Measurements from ENCODE around the gene TSNAXIP1.
A peak's percentile ranks its signal among the peaks of the same experiment; 100 is the strongest.

The TSNAXIP1 gene

GRCh38 chr16:67844497-67844896, 37.8 kb downstream of the TSNAXIP1 start:
- Histone ChIP-seq H3K79me2 (ENCODE audit: low read length) (peaks cover 64% of the 10 kb centered on the region), H4K20me1 (ENCODE audit: insufficient read depth, low read length) (no peaks in the 10 kb centered on the region), H2AFZ (ENCODE audit: low read length) (no peak overlapping the region), H3K9ac (ENCODE audit: low read length) (no peak overlapping the region), H3K4me1 (ENCODE audit: low read length) (peaks cover 25% of the 10 kb centered on the region), H3K27me3 (replicated peaks; ENCODE audit: insufficient read depth, low read length) (no peaks in the 10 kb centered on the region), H3K27ac (ENCODE audit: low read length) (no peak overlapping the region), H3K9me3 (replicated peaks; ENCODE audit: insufficient read depth, low read length) (no peaks in the 10 kb centered on the region), H3K36me3 (replicated peaks; ENCODE audit: insufficient read depth, low read length) (no peaks in the 10 kb centered on the region), H3K4me2 (ENCODE audit: low read depth, low read length) (0 out of 2 replicates have a peak overlapping the region, but pooled peaks have one; percentile 97), H3K9me2 (replicated peaks; ENCODE audit: insufficient read depth, low read length) (no peaks in the 10 kb centered on the region), H3F3A (ENCODE audit: insufficient read depth, low read length) (peaks cover 33% of the 10 kb centered on the region), H3K4me3 (ENCODE audit: low read length) (no peak overlapping the region)
- no peak for DNase-seq
- TF ChIP-seq EZH2phosphoT487 (IDR thresholded peaks at IDR 0.05; ENCODE audit: low read length) = no peak
- no peak for TF ChIP-seq CTCF (IDR thresholded peaks at IDR 0.05; ENCODE audit: low read length)
- no peak for TF ChIP-seq EZH2 (optimal IDR thresholded peaks at IDR 0.05; ENCODE audit: low read depth, low read length)

GRCh38 chr16:67845291-67846062, 38.8 kb downstream of the TSNAXIP1 start:
- H3K9me3 ChIP-seq (replicated peaks; ENCODE audit: insufficient read depth, low read length) = no peaks in the 10 kb centered on the region
- H3K27ac ChIP-seq (ENCODE audit: low read length) = peak overlapping the region; percentile 78; the same call in 1 of the 2 replicates
- peaks cover 74% of the 10 kb centered on the region for H3K79me2 ChIP-seq (ENCODE audit: low read length)

GRCh38 chr16:67846063-67846319, 39.3 kb downstream of the TSNAXIP1 start:
- peak overlapping the region; percentile 99 for H3K4me3 ChIP-seq (ENCODE audit: low read length)
- H3K27me3 ChIP-seq (replicated peaks; ENCODE audit: insufficient read depth, low read length) = no peaks in the 10 kb centered on the region
- peaks cover 79% of the 10 kb centered on the region for H3K79me2 ChIP-seq (ENCODE audit: low read length)
- no peaks in the 10 kb centered on the region for H3K9me2 ChIP-seq (replicated peaks; ENCODE audit: insufficient read depth, low read length)
- peak overlapping the region; percentile 99 for H3K4me2 ChIP-seq (ENCODE audit: low read depth, low read length)
- no peaks in the 10 kb centered on the region for H3K36me3 ChIP-seq (replicated peaks; ENCODE audit: insufficient read depth, low read length)
- no peak for TF ChIP-seq EZH2 (optimal IDR thresholded peaks at IDR 0.05; ENCODE audit: low read depth, low read length)
- no peak for TF ChIP-seq EZH2phosphoT487 (IDR thresholded peaks at IDR 0.05; ENCODE audit: low read length)
- no peak for TF ChIP-seq CTCF (IDR thresholded peaks at IDR 0.05; ENCODE audit: low read length)
- DNase-seq = no peak
- peak overlapping the region; percentile 78 for H3K27ac ChIP-seq (ENCODE audit: low read length)
- peak overlapping the region; percentile 88 for H3K9ac ChIP-seq (ENCODE audit: low read length)
- no peaks in the 10 kb centered on the region for H3K9me3 ChIP-seq (replicated peaks; ENCODE audit: insufficient read depth, low read length)
- peaks cover 33% of the 10 kb centered on the region for H3F3A ChIP-seq (ENCODE audit: insufficient read depth, low read length)
- H2AFZ ChIP-seq (ENCODE audit: low read length) = peak overlapping the region; percentile 94
- H3K4me1 ChIP-seq (ENCODE audit: low read length) = peaks cover 25% of the 10 kb centered on the region
- no peaks in the 10 kb centered on the region for H4K20me1 ChIP-seq (ENCODE audit: insufficient read depth, low read length)

More at GRCh38 chr16:67845291-67846062, 38.8 kb downstream of the TSNAXIP1 start:
- H3K9ac ChIP-seq (ENCODE audit: low read length) = peak overlapping the region; percentile 88; the same call in 1 of the 2 replicates
- peak overlapping the region; percentile 94 for H2AFZ ChIP-seq (ENCODE audit: low read length)
- H3K4me1 ChIP-seq (ENCODE audit: low read length) = peaks cover 25% of the 10 kb centered on the region
- H4K20me1 ChIP-seq (ENCODE audit: insufficient read depth, low read length) = no peaks in the 10 kb centered on the region
- H3K27me3 ChIP-seq (replicated peaks; ENCODE audit: insufficient read depth, low read length) = no peaks in the 10 kb centered on the region
- peaks cover 33% of the 10 kb centered on the region for H3F3A ChIP-seq (ENCODE audit: insufficient read depth, low read length)
- H3K4me2 ChIP-seq (ENCODE audit: low read depth, low read length) = peak overlapping the region; percentile 99
- no peaks in the 10 kb centered on the region for H3K9me2 ChIP-seq (replicated peaks; ENCODE audit: insufficient read depth, low read length)
- peak overlapping the region; percentile 99 for H3K4me3 ChIP-seq (ENCODE audit: low read length)
- no peaks in the 10 kb centered on the region for H3K36me3 ChIP-seq (replicated peaks; ENCODE audit: insufficient read depth, low read length)
- TF ChIP-seq CTCF (IDR thresholded peaks at IDR 0.05; ENCODE audit: low read length) (no peak), EZH2 (optimal IDR thresholded peaks at IDR 0.05; ENCODE audit: low read depth, low read length) (no peak), EZH2phosphoT487 (IDR thresholded peaks at IDR 0.05; ENCODE audit: low read length) (no peak)
- DNase-seq = no peak
